Fibroblast of skin of left quadriceps (primary cell): Measurements from ENCODE around the gene BMS1.
"Not testable (repeated sequence)": the region's sequence is repeated elsewhere in the genome, so short reads cannot be mapped to it uniquely, and the experiment has no call there.

ENCODE experiments used
- DNase-seq, 2 experiments: peaks; one replicate each; pipeline ENCODE4 v3.0.0-alpha.2; 2013; ENCODE audit warnings: low read depth in 2 of 2

Gene BMS1

GRCh38 chr10:42785759-42786158 is 3.2 kb downstream of the BMS1 start:
- DNase-seq, result no peak

GRCh38 chr10:42790835-42791234 is 8.2 kb downstream of the BMS1 start:
- DNase-seq, result no peak

- DNase-seq, result no peak
Observed at GRCh38 chr10:42795701-42796100, 13.1 kb downstream of the BMS1 start.

DNA sequence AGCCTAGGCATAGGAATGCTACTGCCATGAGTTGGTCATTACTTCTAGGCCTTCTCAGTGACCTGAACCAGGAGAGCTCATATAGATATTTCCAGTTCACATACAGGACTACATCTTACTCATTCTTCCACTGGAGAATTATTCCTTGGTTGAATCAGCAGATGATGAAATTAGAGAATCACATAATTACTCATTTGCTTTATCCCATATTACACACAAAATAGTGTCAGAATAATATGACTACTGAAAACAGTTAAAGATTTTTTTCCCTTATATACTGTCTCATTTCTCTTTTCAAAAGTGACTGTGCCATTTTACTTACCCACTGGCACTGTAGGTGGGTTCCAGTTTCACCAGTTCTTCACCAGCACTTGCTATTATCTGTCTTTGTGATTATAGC is 18.5 kb downstream of the BMS1 start:
- DNase-seq, result no peak

- no peak for DNase-seq
Observed at GRCh38 chr10:42802876-42803275, 20.3 kb downstream of the BMS1 start.

DNA sequence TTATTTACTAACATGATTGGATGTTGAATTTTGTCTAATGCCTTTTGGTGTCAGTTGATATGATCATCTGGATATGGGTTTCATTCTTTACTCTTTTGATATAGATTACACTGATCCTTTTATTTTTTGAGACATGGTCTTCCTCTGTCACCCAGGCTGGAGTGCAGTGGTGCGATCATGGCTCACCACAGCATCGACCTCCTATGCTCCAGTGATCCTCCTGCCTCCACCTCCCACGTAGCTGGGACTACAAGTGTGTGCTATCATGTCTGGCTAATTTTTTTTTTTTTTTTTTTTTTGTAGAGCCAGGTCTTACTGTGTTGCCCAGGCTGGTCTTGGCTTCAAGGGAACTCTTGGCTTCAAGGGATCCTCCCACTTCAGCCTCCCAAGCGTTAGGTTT is 27.1 kb downstream of the BMS1 start:
- no peak for DNase-seq

- no peak for DNase-seq
Observed at GRCh38 chr10:42812028-42812427, 29.4 kb downstream of the BMS1 start.

DNA sequence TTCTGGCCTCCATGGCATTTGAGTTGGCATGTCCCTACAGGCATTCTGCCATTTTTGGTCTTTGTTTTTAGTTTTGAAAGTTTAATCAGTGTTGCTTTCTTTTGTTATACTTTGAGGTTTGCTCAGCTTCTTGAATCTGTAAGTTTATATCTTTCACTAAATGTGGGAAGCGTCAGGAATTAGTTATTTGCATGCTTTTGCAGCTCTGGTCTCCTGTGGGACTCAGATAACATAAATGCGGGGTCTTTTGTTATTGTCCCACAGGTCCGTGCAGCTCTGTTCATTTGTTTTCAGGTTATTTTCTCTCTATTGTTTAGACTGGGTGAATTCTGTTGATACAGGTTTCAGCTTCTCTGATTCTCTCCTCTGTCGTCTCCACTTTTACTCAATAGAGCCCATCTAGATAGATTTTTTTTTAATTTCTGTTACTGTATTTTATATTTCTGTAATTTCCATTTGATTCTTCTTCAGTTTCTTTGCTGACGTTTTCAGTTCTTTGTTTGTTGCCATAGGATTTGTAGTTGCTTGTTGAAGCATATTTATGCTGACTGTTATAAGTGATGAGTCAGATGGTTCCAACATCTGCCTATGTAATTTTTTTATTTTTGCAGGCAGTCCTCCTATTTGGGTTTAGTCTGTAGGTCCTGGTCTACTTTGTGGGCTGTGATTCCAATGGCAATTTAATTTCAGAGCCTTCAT is 31.5 kb downstream of the BMS1 start:
- DNase-seq, result not testable (repeated sequence)

- not testable (repeated sequence) for DNase-seq
Observed at GRCh38 chr10:42816334-42816733, 33.7 kb downstream of the BMS1 start.

GRCh38 chr10:42816912-42817311 is 34.3 kb downstream of the BMS1 start:
- no peak for DNase-seq

DNA sequence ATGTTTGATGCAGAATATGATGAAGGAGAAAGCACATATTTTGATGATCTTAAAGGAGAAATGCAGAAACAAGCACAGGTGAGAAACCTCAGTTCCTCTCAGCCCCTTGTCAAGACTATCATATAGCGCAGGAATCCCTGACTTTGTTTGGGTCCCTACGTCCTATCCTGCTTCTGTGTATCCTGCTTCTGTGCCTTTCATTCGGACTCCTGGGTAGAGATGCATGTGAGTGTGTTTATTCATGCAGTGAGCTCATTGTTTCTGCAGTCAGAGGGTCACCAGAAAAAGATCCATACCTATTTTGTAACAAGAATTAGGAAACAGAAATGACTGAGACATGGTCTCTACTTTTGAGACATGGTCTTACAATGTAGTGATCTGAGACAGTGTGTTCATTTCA is 34.8 kb downstream of the BMS1 start:
- not testable (repeated sequence) for DNase-seq

DNA sequence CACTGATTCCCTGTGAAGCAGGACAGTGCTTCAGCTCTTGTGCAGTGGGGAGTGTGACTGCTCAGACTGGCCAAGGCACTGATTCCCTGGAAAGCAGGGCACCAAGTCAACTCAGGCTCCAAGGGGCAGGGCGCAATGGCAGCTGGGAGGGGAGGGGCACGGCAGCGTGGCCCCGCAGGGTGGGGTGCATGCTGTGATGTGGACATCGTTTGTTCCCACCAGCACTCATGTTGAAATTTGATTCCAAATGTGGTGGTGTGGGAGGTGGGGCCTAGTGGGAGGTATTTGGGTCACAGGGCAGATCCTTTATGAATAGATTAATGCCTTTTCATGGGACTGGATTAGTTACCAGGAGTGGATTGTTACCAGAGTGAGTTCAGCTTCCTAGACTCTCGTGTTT is 44.2 kb downstream of the BMS1 start:
- not testable (repeated sequence) for DNase-seq

- no peak for DNase-seq
Observed at GRCh38 chr10:42827201-42827600, 44.6 kb downstream of the BMS1 start.

GRCh38 chr10:42828391-42828790 is 45.8 kb downstream of the BMS1 start:
- not testable (repeated sequence) for DNase-seq

GRCh38 chr10:42830237-42830636 is 47.6 kb downstream of the BMS1 start:
- no peak for DNase-seq

DNA sequence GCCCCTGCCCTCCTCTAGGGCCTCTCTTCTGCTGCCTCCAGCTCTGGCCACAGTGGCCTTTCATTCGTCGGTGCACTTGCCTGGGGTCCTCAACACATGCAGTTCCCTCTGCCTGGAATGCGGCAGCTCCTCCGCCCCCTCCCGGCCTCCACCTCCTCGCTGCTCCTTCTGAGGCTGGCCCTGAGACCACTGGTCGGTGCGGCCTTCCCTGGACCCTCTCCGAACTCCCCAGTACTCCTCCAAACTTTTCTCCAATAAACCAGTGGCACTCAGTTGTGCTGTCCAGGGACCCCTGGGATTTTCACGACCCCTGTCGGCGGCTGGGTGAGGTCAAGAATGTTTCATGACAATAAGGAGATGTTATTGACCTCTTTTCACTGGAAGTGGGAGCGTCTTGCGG is 53.5 kb downstream of the BMS1 start:
- no peak for DNase-seq

GRCh38 chr10:42836771-42837468 is 54.3 kb downstream of the BMS1 start:
- DNase-seq, result no peak

GRCh38 chr10:42844810-42845209 is 62.2 kb downstream of the BMS1 start:
- DNase-seq, result not testable (repeated sequence)

GRCh38 chr10:42847261-42847660 is 64.7 kb downstream of the BMS1 start:
- DNase-seq, result not testable (repeated sequence)

DNA sequence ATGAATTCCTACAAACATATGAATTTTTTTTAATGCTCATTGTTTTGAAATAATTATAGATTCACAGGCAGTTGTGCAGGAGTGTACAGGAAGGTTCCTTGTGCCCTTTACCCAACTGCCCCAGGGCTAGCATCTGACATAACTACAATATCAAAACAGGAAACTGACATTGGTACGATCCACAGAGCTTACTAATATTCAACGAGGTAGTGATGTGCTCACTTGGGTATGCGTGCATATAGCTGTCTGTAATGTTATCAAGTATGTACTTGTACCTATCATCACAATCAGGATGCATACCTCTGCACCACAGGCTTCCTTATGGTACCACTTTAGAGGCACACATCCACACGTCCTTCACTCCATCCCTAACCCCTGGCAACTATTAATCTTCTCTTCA is 68.3 kb downstream of the BMS1 start:
- no peak for DNase-seq

GRCh38 chr10:42859256-42859655 is 76.7 kb downstream of the BMS1 start:
- DNase-seq, result no peak

- not testable (repeated sequence) for DNase-seq
Observed at GRCh38 chr10:42860016-42860415, 77.4 kb downstream of the BMS1 start.

DNA sequence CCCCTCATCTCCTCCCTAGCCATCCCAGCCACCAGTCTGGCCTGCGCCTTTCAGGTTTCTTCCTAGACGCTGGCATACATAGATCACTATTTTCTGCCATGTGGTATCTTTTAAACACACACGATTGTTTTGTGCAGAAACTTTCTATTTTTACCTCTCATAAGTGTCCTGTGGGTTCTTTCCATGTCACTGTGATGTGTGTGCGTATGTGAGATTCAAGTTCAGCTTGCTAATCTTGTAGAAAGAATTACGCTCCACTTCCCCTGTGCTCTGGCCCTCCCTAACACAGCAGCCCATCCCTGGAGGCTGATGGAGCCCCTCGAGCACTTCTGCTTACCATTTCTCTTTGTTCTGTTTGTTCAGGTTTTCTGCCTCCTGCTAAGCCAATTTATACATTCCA is 80.2 kb downstream of the BMS1 start:
- DNase-seq, result not testable (repeated sequence)
